WI38 (cell line): ENCODE results near the gene GIMAP4.

Experiments used
- H3K4me3 ChIP-seq: 2 replicates; pipeline ENCODE4 v1.5.1; 2011; ENCODE audit warnings: low read depth, mild to moderate bottlenecking, control low read depth, low read length
- CTCF ChIP-seq: IDR thresholded peaks from 2 replicates; pipeline ENCODE4 v1.5.1; 2012; ENCODE audit warnings: low read depth, mild to moderate bottlenecking, control low read depth, low read length

The GIMAP4 gene

DNA sequence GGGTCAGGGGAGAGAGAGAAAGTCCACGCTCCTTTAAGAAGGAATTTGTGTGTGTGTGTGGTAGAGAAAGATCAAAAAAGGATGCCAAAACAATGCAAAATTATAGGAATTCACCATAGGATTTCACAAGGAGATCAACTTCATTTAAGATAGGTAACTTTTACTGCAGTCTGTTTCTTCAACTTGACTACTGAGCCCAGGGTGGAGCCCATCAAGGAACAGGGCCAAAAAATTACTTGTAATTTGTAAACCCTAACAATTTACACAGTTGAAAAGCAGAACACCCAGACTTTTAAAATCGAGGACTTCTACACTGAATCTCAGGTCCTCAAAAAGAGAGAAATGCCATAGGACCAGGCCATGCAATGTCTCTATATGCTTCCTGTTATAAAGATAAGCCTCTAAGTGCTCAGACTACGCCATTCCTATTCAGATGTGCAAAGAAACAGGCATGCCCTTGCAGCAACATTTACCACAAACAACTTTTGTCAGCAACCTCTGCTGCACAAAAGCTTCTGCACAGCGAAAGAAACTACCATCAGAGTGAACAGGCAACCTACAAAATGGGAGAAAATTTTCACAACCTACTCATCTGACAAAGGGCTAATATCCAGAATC, 10.6 kb upstream of the GIMAP4 start:
- H3K4me3 ChIP-seq: no peak overlapping the region
- no peak for TF ChIP-seq CTCF

GRCh38 chr7:150560486-150560885, 6.7 kb upstream of the GIMAP4 start:
- H3K4me3 ChIP-seq: no peak overlapping the region
- no peak for TF ChIP-seq CTCF

- TF ChIP-seq CTCF: no peak
- H3K4me3 ChIP-seq: no peak overlapping the region
Observed at GRCh38 chr7:150562919-150563318, 4.3 kb upstream of the GIMAP4 start.

- H3K4me3 ChIP-seq: no peak overlapping the region
- TF ChIP-seq CTCF: no peak
Observed at GRCh38 chr7:150564006-150564405, 3.2 kb upstream of the GIMAP4 start.

DNA sequence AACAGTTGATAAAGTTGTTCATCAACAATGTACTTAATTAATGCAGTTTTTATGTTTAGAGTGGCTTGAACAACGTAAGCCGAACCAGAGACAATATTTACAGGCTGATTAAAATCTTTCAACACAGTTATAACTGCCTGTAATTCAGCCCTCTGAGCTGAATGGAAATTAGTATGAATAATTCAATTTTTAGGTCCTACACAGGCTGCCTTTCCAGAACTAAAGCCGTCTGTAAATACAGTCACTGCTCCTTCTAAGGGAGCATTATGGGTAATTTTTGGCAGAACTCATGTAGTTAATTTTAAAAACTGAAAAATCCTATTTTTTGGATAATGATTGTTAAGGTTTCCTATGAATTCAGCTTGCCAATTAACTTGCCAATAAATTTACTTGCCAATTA, 2.6 kb upstream of the GIMAP4 start:
- no peak for TF ChIP-seq CTCF
- H3K4me3 ChIP-seq: no peak overlapping the region

- TF ChIP-seq CTCF: no peak
- no peak overlapping the region for H3K4me3 ChIP-seq
Observed at GRCh38 chr7:150565239-150565638, 2.0 kb upstream of the GIMAP4 start.

GRCh38 chr7:150566123-150566522, 1.1 kb upstream of the GIMAP4 start:
- TF ChIP-seq CTCF: no peak
- no peak overlapping the region for H3K4me3 ChIP-seq
